ENCODE measurements around the gene CRYL1.

The CRYL1 gene

GRCh38 chr13:20375871-20376270 is 149.8 kb downstream of the CRYL1 start:
- Mint-ChIP-seq H3K36me3 (ENCODE audit: low read depth) (no peaks in the 10 kb centered on the region), H3K27me3 (ENCODE audit: low read depth, poor library complexity) (peaks cover 24% of the 10 kb centered on the region), H3K27ac (no peak overlapping the region), H3K9me3 (no peaks in the 10 kb centered on the region), H3K4me3 (no peak overlapping the region), H3K4me1 (no peaks in the 10 kb centered on the region)
- DNase-seq: no peak
- no peak for TF ChIP-seq CTCF (IDR thresholded peaks at IDR 0.05)

- H3K27me3 Mint-ChIP-seq (ENCODE audit: low read depth, poor library complexity): peaks cover 30% of the 10 kb centered on the region
- DNase-seq: no peak
- H3K36me3 Mint-ChIP-seq (ENCODE audit: low read depth): no peaks in the 10 kb centered on the region
- no peaks in the 10 kb centered on the region for H3K4me1 Mint-ChIP-seq
- H3K27ac Mint-ChIP-seq: no peak overlapping the region
- H3K4me3 Mint-ChIP-seq: no peak overlapping the region
- no peaks in the 10 kb centered on the region for H3K9me3 Mint-ChIP-seq
- no peak for TF ChIP-seq CTCF (IDR thresholded peaks at IDR 0.05)
Observed at GRCh38 chr13:20373861-20374260, 151.8 kb downstream of the CRYL1 start.

GRCh38 chr13:20371825-20372224 is 153.8 kb downstream of the CRYL1 start:
- TF ChIP-seq CTCF (IDR thresholded peaks at IDR 0.05): no peak
- Mint-ChIP-seq H3K27me3 (ENCODE audit: low read depth, poor library complexity) (peaks cover 38% of the 10 kb centered on the region), H3K27ac (no peak overlapping the region), H3K36me3 (ENCODE audit: low read depth) (no peaks in the 10 kb centered on the region), H3K9me3 (no peaks in the 10 kb centered on the region), H3K4me1 (no peaks in the 10 kb centered on the region), H3K4me3 (no peak overlapping the region)
- no peak for DNase-seq

GRCh38 chr13:20370815-20371421 is 154.7 kb downstream of the CRYL1 start:
- Mint-ChIP-seq H3K36me3 (ENCODE audit: low read depth) (no peaks in the 10 kb centered on the region), H3K4me3 (no peak overlapping the region), H3K27ac (no peak overlapping the region), H3K4me1 (no peaks in the 10 kb centered on the region), H3K9me3 (no peaks in the 10 kb centered on the region), H3K27me3 (ENCODE audit: low read depth, poor library complexity) (peaks cover 35% of the 10 kb centered on the region)
- no peak for DNase-seq
- TF ChIP-seq CTCF (IDR thresholded peaks at IDR 0.05): no peak

- no peak for TF ChIP-seq CTCF (IDR thresholded peaks at IDR 0.05)
- no peak overlapping the region for H3K27ac Mint-ChIP-seq
- H3K4me3 Mint-ChIP-seq: no peak overlapping the region
- DNase-seq: no peak
- no peaks in the 10 kb centered on the region for H3K36me3 Mint-ChIP-seq (ENCODE audit: low read depth)
- H3K4me1 Mint-ChIP-seq: no peaks in the 10 kb centered on the region
- peaks cover 31% of the 10 kb centered on the region for H3K27me3 Mint-ChIP-seq (ENCODE audit: low read depth, poor library complexity)
- no peaks in the 10 kb centered on the region for H3K9me3 Mint-ChIP-seq
Observed at GRCh38 chr13:20369886-20370361, 155.7 kb downstream of the CRYL1 start.

GRCh38 chr13:20366056-20366455 is 159.6 kb downstream of the CRYL1 start:
- Mint-ChIP-seq H3K27me3 (ENCODE audit: low read depth, poor library complexity) (peaks cover 32% of the 10 kb centered on the region), H3K36me3 (ENCODE audit: low read depth) (no peaks in the 10 kb centered on the region), H3K4me3 (no peak overlapping the region), H3K27ac (no peak overlapping the region), H3K9me3 (no peaks in the 10 kb centered on the region), H3K4me1 (peaks cover 13% of the 10 kb centered on the region)
- no peak for TF ChIP-seq CTCF (IDR thresholded peaks at IDR 0.05)
- no peak for DNase-seq
